AG04450 (cell line): ENCODE measurements around the gene VAPA. TPM values are rescaled to one million over a fixed set of nuclear protein-coding genes. Genes with fewer than 3 reads are reported as not detected.

Experiments
- CTCF ChIA-PET: fragments of 300-600, 350-600 bp; formaldehyde crosslinking; extraction: SDS; loops from one replicate; lab custom pipeline; 2022; ENCODE audit warnings: antibody characterized with exemption, inconsistent platforms; lab: Charles Lee
- POLR2A ChIA-PET: fragments of 350-600 bp; formaldehyde crosslinking; extraction: SDS; loops from one replicate; lab custom pipeline; 2021; ENCODE audit warnings: antibody characterized with exemption, inconsistent platforms; lab: Yijun Ruan, JAX
- DNase-seq: peaks from one replicate; pipeline ENCODE4 v3.0.0-alpha.2; 2011; ENCODE audit warnings: low read depth, low spot score
- H3K27ac ChIP-seq: one replicate; pipeline ENCODE4 v1.5.1; 2012; ENCODE audit warnings: low read depth, low read length, control low read depth
- H3K27me3 ChIP-seq: one replicate; pipeline ENCODE4 v1.6.0; 2012; ENCODE audit warnings: low read length; ENCODE audit not compliant: control insufficient read depth, insufficient read depth
- H3K4me3 ChIP-seq: 2 replicates; pipeline ENCODE4 v1.5.1; 2011; ENCODE audit warnings: mild to moderate bottlenecking, low read depth, low read length, control low read depth
- H3K9me3 ChIP-seq: 2 replicates; pipeline ENCODE4 v1.5.1; 2012; ENCODE audit warnings: low read length; ENCODE audit not compliant: control insufficient read depth, insufficient read depth
- CTCF ChIP-seq: IDR thresholded peaks from 2 replicates; pipeline ENCODE4 v1.5.1; 2011; ENCODE audit warnings: low read depth, low read length, control low read depth, inconsistent platforms
- polyA plus RNA-seq: library from polyadenylated mRNA; depleted of rRNA; stranded (reverse); fragments of >200 nt; gene quantifications from 2 replicates; pipeline ENCODE4 v1.2.3, GENCODE V29; 2011

Gene VAPA
- polyA plus RNA-seq, 1 experiment: 393 TPM

GRCh38 chr18:9878095-9878494 lies 35.7 kb upstream of the VAPA start:
- no peak overlapping the region for H3K27ac ChIP-seq
- no peaks in the 10 kb centered on the region for H3K27me3 ChIP-seq
- ChIA-PET POLR2A (no interaction called here), CTCF (no interaction called here)
- no peak for TF ChIP-seq CTCF
- no peaks in the 10 kb centered on the region for H3K9me3 ChIP-seq
- H3K4me3 ChIP-seq: no peak overlapping the region
- no peak for DNase-seq

- CTCF ChIA-PET: no interaction called here
- H3K27ac ChIP-seq: no peak overlapping the region
- POLR2A ChIA-PET: no interaction called here
- no peaks in the 10 kb centered on the region for H3K9me3 ChIP-seq
- TF ChIP-seq CTCF: no peak
- no peak overlapping the region for H3K4me3 ChIP-seq
- H3K27me3 ChIP-seq: no peaks in the 10 kb centered on the region
- DNase-seq: no peak
Measured at GRCh38 chr18:9878783-9879242, 35.0 kb upstream of the VAPA start.

- H3K27me3 ChIP-seq: no peaks in the 10 kb centered on the region
Measured at GRCh38 chr18:9884090-9884489, 29.7 kb upstream of the VAPA start.

GRCh38 chr18:9884532-9885140 lies 29.2 kb upstream of the VAPA start:
- Histone ChIP-seq H3K27me3 (no peaks in the 10 kb centered on the region), H3K9me3 (no peaks in the 10 kb centered on the region), H3K4me3 (no peak overlapping the region), H3K27ac (no peak overlapping the region)
- ChIA-PET POLR2A (no interaction called here), CTCF (no interaction called here)
- DNase-seq: no peak
- TF ChIP-seq CTCF: no peak

More at GRCh38 chr18:9884090-9884489, 29.7 kb upstream of the VAPA start:
- no peak for TF ChIP-seq CTCF
- ChIA-PET CTCF (no interaction called here), POLR2A (no interaction called here)
- no peak for DNase-seq
- Histone ChIP-seq H3K9me3 (no peaks in the 10 kb centered on the region), H3K4me3 (no peak overlapping the region), H3K27ac (no peak overlapping the region)

GRCh38 chr18:9885170-9886004 lies 28.4 kb upstream of the VAPA start, which contains the start of gene TXNDC2:
TXNDC2 (plus strand) TSS chr18:9885973; CDS start chr18:9886681, 708 bp downstream.
- no peak within 1 kb of the TSS for H3K27ac ChIP-seq
- ChIA-PET POLR2A (no interaction called here), CTCF (no interaction called here)
- no peaks in the 10 kb centered on the region for H3K27me3 ChIP-seq
- TF ChIP-seq CTCF: no peak
- H3K9me3 ChIP-seq: no peaks in the 10 kb centered on the region
- no peak for DNase-seq
- H3K4me3 ChIP-seq: no peak within 1 kb of the TSS
